ENCODE measurements around the gene PPARG.

GRCh38 chr3:12303534-12303933 is 14.7 kb downstream of the PPARG start:
- TF ChIP-seq ZFX (CRISPR knock-in tag; IDR thresholded peaks at IDR 0.05; ENCODE audit: low read depth) (no peak), CTCF (CRISPR knock-in tag; IDR thresholded peaks at IDR 0.05) (no peak), GPBP1L1 (CRISPR knock-in tag; IDR thresholded peaks at IDR 0.05) (no peak), POLR2A (IDR thresholded peaks at IDR 0.05; ENCODE audit: insufficient read depth in 1 of 2, low read depth in 2 of 2, low read length in 2 of 2) (no peak), ZNF543 (CRISPR knock-in tag; IDR thresholded peaks at IDR 0.05) (no peak), TAF1 (CRISPR knock-in tag; IDR thresholded peaks at IDR 0.05) (no peak), ZNF432 (CRISPR knock-in tag; IDR thresholded peaks at IDR 0.05; ENCODE audit: borderline replicate concordance) (no peak), HDAC6 (IDR thresholded peaks at IDR 0.05; ENCODE audit: low read depth, low read length) (no peak), ZNF609 (CRISPR knock-in tag; IDR thresholded peaks at IDR 0.05; ENCODE audit: borderline replicate concordance) (no peak)

All from HepG2 (cell line).